T-helper 1 cell treated with Interleukin-12 subunit alpha and Interleukin-12 subunit beta and Interleukin-4 antibody, amounts not matched to agents 30 μg/mL and 1 μg/mL, for 36 hours (primary cell): ENCODE data around the gene ZNF579.

Experiments used
- H3K27ac Mint-ChIP-seq: one replicate; pipeline ENCODE4 v1.8.0; 2021; ENCODE audit warnings: mild to moderate bottlenecking, mixed read lengths
- H3K27me3 Mint-ChIP-seq: one replicate; pipeline ENCODE4 v1.8.0; 2021; ENCODE audit warnings: low read depth, mixed read lengths
- H3K36me3 Mint-ChIP-seq: one replicate; pipeline ENCODE4 v1.8.0; 2021; ENCODE audit warnings: low read depth, mixed read lengths
- H3K4me1 Mint-ChIP-seq: one replicate; pipeline ENCODE4 v1.8.0; 2021; ENCODE audit warnings: low read depth, mixed read lengths
- H3K4me3 Mint-ChIP-seq: one replicate; pipeline ENCODE4 v1.8.0; 2021; ENCODE audit warnings: mild to moderate bottlenecking, moderate library complexity, mixed read lengths
- H3K9me3 Mint-ChIP-seq: one replicate; pipeline ENCODE4 v1.8.0; 2021; ENCODE audit warnings: mixed read lengths

ZNF579 gene

DNA sequence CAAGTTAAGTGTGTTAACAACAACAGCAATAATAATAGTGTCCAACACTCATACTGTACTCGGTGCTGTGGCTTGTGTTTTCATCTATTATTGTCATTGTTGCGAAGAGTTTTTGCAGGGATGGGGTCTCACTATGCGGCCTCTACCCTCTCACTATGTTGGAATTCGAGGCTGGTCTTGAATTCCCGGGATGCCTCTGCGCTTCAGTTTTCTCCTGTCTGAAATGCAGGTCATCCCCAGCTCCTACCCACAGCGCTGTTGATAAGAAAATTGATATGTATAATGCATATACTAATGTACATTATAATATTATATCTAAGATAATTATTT is 30.4 kb downstream of the ZNF579 start:
- no peak overlapping the region for H3K27ac Mint-ChIP-seq
- H3K4me1 Mint-ChIP-seq: peaks cover 3% of the 10 kb centered on the region
- peaks cover 10% of the 10 kb centered on the region for H3K27me3 Mint-ChIP-seq
- no peaks in the 10 kb centered on the region for H3K36me3 Mint-ChIP-seq
- no peaks in the 10 kb centered on the region for H3K9me3 Mint-ChIP-seq
- no peak overlapping the region for H3K4me3 Mint-ChIP-seq

DNA sequence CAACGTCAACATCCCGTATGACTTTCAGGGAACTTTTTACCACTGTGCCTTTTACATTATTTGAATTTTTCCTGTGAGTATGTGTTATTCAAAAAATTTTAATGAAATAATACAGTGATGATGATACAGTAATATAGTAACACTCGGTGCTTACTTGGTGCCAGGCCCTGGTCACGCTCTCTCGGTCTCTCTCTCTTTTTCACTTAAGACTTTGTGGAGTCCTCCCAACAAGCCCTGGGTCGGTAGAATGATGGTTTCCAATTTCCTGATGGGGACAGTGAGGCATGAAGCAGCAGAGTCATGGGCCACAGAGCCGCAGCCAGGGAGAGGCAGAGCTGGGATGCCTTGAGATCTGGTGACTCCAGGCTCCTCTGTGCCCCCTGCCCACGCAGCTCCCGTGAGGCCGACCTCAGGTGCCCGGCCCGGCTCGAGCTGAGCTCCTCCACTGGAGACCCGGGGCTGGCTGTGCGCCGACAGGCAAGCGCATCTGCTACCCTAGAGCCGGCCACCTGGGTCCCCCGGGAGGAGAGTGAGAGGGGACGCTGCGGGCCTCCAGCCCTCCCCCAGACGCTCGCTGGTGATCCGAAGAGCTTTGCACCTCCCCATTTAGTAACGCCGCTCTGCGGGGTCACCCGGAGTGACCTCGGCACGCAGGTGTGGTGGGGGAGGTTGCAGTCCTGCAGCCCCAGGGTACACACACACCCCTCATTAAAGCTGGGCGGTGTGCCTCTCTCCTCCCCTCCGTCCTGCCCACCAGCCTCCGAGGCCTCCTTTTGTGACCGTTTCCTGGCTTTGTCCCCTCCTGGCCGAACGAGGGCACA is 30.9 kb downstream of the ZNF579 start:
- H3K9me3 Mint-ChIP-seq: no peaks in the 10 kb centered on the region
- peaks cover 3% of the 10 kb centered on the region for H3K4me1 Mint-ChIP-seq
- H3K27ac Mint-ChIP-seq: no peak overlapping the region
- no peak overlapping the region for H3K4me3 Mint-ChIP-seq
- H3K27me3 Mint-ChIP-seq: peaks cover 10% of the 10 kb centered on the region
- no peaks in the 10 kb centered on the region for H3K36me3 Mint-ChIP-seq

DNA sequence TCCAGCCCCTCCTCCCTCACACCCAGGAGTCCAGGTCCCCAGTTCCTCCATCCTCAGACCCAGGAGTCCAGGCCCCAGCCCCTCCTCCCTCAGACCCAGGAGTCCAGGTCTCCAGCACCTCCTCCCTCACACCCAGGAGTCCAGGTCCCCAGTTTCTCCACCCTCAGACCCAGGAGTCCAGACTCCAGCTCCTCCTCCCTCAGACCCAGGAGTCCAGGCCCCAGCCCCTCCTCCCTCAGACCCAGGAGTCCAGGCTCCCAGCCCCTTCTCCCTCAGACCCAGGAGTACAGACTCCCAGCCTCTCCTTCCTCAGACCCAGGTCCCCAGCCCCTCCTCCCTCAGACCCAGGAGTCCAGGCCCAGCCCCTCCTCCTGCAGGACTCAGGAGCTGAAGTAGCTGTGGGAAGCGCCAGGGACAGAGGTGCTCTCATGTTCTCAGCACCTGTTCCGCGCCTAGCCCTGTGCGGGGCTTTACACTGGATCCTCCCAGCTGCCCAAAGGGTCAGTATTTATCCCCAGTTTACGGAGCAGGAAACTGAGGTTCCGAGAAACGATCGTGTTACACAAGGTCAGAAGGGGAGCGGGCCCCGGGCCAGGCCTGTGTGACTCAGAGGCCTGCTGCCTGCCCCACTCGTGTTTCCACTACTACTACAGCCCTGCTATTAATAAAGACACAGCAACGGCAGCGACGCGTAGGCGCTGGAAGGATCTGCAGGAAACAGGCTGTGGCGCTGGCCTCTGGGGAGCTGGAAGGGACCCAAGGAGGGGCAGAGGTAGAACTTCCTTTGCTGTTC is 33.6 kb downstream of the ZNF579 start:
- Mint-ChIP-seq H3K27me3 (peaks cover 10% of the 10 kb centered on the region), H3K4me1 (no peaks in the 10 kb centered on the region), H3K4me3 (no peak overlapping the region), H3K36me3 (no peaks in the 10 kb centered on the region), H3K9me3 (no peaks in the 10 kb centered on the region), H3K27ac (no peak overlapping the region)

DNA sequence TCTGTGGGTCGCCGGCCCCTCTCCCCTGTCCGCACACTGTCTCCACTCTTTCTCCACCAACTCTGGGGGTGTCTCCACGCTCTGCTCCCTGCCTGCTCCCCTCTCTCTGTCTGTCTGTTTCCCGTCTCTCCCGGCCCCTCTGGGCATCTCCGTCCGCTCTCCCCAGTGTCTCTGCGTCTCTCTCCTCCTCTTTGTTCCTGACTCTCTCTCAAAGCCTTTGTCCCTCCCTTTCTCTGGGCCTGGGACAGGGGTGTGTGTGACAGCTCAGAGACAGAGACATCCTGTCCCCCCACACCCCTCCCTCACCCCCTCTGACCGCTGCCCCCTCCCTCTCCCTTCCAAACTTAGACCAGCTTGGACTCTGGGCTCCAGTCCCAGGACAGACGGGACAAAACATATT is 34.6 kb downstream of the ZNF579 start:
- H3K36me3 Mint-ChIP-seq: no peaks in the 10 kb centered on the region

DNA sequence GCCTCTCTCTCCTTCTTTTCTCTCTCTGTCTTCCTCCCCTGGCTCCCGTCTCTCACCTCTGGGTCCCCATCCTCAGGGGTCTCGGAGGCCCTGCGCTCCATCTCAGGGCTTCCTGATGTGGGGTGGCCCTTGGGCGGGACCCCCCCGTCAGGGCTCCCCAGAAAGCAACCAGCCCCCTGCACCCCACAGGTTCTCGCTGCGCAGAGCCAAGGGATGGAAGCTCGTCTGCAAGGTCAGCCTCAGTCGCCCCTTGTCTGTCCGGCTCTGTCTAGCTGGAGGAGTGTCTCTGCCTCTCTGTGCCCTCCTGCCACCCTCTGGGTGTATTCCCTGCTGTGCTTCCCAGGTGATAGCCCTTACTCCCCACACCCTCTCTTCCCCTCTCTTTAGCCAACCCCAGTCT is 35.2 kb downstream of the ZNF579 start, which contains the start of gene SBK3:
TSS of gene SBK3 (minus strand) at position 101 of the 400 bp plus-strand sequence. CDS start at position 101, 0 bp downstream.
- Mint-ChIP-seq H3K4me3 (no peak within 1 kb of the TSS), H3K4me1 (no peaks in the 10 kb centered on the region), H3K9me3 (no peaks in the 10 kb centered on the region), H3K27me3 (peaks cover 10% of the 10 kb centered on the region), H3K27ac (no peak within 1 kb of the TSS), H3K36me3 (no peaks in the 10 kb centered on the region)

More for the DNA sequence above, 34.6 kb downstream of the ZNF579 start:
- H3K27me3 Mint-ChIP-seq: peaks cover 10% of the 10 kb centered on the region
- no peaks in the 10 kb centered on the region for H3K4me1 Mint-ChIP-seq
- no peaks in the 10 kb centered on the region for H3K9me3 Mint-ChIP-seq
- no peak overlapping the region for H3K4me3 Mint-ChIP-seq
- H3K27ac Mint-ChIP-seq: no peak overlapping the region

DNA sequence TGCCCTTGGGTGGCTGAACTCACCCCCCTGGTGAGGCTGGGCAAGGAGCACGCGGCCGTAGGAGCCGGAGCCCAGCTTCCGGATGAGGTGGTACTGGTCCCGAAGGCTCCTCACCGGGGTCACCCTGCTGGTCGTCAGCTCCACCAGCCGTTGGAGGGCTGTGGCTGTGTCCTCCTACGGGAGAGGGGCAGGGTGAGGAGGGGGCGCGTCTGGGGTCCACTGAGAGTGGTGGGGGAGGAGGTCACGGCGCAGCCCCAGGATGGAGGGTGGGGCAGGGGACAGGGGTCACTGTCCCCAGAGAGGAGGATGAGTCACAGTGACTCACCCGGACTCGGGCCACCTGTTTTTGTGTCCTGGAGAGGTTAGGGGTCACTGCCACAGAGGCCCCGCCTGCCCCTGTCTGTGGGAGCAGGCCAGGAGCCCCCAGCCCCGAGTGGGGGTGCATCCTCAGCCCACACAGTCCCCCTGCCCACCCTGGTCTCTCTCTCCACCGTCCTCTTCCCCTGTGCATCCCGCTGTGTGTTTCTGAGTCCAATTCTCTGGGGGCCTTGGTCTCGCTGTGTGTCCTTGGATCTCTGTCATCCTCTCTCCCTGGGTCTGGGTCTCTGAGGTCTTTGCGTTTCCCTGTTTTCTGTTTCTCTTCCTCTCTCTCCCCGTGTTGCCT is 35.7 kb downstream of the ZNF579 start:
- peaks cover 10% of the 10 kb centered on the region for H3K27me3 Mint-ChIP-seq
- no peak overlapping the region for H3K27ac Mint-ChIP-seq
- H3K36me3 Mint-ChIP-seq: no peaks in the 10 kb centered on the region
- no peaks in the 10 kb centered on the region for H3K9me3 Mint-ChIP-seq
- H3K4me3 Mint-ChIP-seq: no peak overlapping the region
- no peaks in the 10 kb centered on the region for H3K4me1 Mint-ChIP-seq

DNA sequence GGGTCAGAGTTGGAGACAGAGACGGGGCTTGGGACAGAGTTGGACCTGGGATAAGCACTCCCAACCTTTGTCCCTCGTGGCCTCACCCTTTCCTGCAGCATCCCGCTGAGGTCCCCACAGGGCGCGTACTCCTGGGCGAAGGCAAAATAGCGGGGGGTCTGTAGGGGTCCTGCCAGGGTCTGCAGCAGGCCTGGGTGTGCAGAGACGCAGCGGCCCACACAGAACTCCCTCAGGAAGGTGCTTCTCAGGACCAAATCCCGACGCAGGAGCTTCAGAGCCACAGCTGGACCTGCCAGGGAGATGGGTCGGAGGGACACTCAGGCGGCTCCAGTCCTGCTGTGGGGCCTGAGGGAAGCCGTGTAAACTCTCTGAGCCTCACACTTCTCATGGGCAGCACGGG is 36.6 kb downstream of the ZNF579 start:
- H3K27me3 Mint-ChIP-seq: peaks cover 10% of the 10 kb centered on the region
- no peaks in the 10 kb centered on the region for H3K4me1 Mint-ChIP-seq
- no peaks in the 10 kb centered on the region for H3K36me3 Mint-ChIP-seq
- H3K27ac Mint-ChIP-seq: no peak overlapping the region
- H3K4me3 Mint-ChIP-seq: no peak overlapping the region
- no peaks in the 10 kb centered on the region for H3K9me3 Mint-ChIP-seq

DNA sequence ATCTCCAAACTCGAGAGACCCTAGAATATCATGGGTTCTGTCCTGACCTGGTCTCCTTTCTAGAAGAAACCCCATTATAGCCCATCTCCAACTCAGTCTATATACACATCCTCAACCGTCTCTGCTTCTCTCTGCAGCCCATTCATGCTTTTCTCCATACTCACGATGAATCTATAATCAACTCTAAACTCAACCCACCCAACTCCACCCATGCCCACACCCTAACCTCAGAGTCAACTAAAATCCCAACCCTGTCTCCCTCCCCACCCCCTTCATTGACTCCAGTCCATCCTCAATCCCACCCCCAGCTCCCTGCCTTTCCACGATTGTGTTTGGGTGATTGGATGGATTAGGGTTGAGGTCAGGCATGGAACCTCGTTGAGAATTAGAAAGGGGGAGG is 37.1 kb downstream of the ZNF579 start:
- Mint-ChIP-seq H3K9me3 (no peaks in the 10 kb centered on the region), H3K4me1 (no peaks in the 10 kb centered on the region), H3K36me3 (no peaks in the 10 kb centered on the region), H3K4me3 (no peak overlapping the region), H3K27ac (no peak overlapping the region), H3K27me3 (peaks cover 10% of the 10 kb centered on the region)

DNA sequence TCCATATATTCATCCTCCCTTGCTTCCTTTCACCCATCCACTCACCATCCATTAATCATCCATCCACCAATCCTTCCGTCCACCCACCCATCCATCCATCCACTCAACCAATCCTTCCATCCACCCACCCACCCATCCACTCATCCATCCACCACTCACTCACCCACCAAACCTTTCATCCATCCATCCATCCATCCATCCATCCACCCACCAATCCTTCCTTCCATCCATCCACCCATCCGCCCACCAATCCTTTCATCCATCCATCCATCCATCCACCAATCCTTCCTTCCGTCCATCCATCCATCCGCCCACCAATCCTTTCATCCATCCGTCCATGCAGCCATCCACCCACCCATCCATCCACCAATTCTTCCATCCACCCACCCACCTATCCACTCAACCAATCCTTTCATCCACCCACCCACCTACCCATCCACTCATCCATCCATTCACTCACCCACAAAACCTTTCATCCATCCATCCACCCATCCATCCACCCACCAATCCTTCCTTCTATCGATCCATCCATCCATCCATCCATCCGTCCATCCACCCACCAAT is 38.3 kb downstream of the ZNF579 start:
- Mint-ChIP-seq H3K27ac (no peak overlapping the region), H3K9me3 (no peaks in the 10 kb centered on the region), H3K4me3 (no peak overlapping the region), H3K4me1 (no peaks in the 10 kb centered on the region), H3K36me3 (no peaks in the 10 kb centered on the region), H3K27me3 (peaks cover 2% of the 10 kb centered on the region)

DNA sequence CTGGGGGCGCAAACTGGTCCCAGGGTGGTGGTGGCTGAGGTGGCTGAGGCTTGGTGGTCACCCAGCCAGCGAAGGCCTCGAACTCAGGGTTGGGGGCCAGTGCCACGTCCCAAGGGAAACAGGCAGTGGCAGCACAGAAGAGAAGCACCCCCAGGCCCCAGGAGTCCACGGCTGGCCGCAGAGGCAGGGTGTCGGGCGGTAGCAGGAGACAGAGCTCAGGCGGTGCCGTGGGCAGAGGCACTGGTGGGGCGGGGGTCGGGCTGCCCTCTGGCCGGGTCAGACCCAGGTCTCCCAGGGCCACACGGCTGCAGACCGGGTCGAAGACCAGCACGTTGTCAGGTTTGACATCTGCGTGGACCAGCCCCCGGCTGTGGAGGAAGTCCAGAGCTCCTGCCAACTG is 39.6 kb downstream of the ZNF579 start:
- Mint-ChIP-seq H3K36me3 (no peaks in the 10 kb centered on the region), H3K4me3 (no peak overlapping the region), H3K27me3 (no peaks in the 10 kb centered on the region), H3K27ac (no peak overlapping the region), H3K4me1 (no peaks in the 10 kb centered on the region), H3K9me3 (no peaks in the 10 kb centered on the region)

DNA sequence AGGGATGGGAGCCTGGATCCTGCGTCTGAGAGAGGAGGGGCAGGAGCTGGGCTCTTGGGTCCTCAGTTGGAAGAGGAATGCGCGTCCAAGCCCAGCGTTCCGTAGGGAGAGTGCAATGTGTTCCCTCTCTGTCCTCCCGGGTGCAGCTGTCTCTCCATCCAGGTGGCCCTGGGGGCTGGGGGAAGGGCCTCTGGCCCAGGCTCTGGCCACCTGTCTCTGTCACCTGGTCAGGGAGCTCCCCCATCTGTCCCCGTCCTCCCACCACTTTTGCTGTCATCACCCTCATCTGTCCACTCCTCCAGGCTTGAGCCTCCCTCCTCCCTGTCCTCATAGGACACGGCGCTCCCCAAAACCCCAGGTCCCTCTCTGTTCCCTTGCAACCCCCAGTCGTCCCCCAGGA is 40.0 kb downstream of the ZNF579 start:
- H3K27me3 Mint-ChIP-seq: no peaks in the 10 kb centered on the region
- H3K4me3 Mint-ChIP-seq: no peak overlapping the region
- no peaks in the 10 kb centered on the region for H3K36me3 Mint-ChIP-seq
- no peak overlapping the region for H3K27ac Mint-ChIP-seq
- H3K9me3 Mint-ChIP-seq: no peaks in the 10 kb centered on the region
- no peaks in the 10 kb centered on the region for H3K4me1 Mint-ChIP-seq

DNA sequence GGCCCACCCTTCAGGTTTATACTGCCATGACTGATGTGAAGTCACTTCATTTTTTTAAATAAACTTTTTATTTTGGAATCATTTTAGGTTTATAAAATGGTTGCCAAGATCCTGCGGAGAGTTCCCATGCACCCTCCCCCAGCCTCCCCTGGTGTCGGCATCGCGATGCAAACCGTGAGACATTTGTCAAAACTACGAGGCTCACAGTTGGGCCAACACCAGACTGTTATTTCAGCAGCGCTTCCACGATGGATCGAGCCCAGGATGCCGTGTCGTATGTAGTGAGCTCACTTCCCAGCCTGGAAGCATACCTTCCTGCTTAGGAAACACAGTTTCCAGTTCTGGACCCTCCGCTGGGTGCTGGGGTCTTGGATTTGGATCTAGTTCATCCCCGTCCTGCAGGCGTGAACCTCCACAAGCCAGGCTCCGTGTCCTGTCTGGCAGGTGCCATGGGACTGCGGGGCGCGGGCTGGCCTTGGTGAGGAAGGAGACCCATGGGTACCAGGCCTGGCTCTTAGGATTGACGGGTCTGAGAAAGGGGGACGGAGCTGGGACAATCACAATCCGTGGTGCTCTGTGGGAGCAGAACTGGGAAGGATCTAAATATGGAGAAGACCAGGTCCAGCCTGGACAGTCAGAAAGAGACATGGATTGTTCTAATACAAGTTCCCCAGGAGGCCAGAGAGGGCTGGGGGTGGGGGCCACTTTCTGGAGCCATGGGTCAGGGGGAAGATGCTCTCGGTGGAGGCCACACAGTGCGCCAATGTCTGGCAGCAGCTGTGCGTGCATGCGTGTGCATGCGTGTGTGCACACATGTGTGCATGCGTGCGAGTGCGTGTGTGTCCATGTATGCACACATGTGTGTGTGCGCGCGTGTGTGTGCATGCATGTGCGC is 41.3 kb downstream of the ZNF579 start:
- Mint-ChIP-seq H3K4me1 (no peaks in the 10 kb centered on the region), H3K27ac (no peak overlapping the region), H3K27me3 (no peaks in the 10 kb centered on the region), H3K36me3 (no peaks in the 10 kb centered on the region), H3K9me3 (no peaks in the 10 kb centered on the region), H3K4me3 (no peak overlapping the region)

DNA sequence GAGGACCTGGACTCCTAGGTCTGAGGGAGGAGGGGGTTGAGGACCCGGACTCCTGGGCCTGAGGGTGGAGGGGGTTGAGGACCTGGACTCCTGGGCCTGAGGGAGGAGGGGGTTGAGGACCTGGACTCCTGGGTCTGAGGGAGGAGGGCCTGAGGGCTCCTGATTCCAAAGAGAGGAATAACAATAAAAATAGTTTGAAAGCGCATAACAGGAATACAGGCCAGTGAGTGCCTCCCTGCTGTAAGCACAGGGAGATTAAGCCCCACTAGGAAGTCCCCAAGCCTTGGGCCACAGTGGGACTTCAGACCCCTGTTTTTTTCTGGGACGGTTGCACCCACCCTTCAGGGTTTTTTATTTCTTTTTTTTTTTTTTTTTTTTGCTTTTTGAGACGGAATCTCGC is 42.5 kb downstream of the ZNF579 start:
- Mint-ChIP-seq H3K27me3 (no peaks in the 10 kb centered on the region), H3K36me3 (no peaks in the 10 kb centered on the region), H3K27ac (no peak overlapping the region), H3K4me1 (no peaks in the 10 kb centered on the region), H3K4me3 (no peak overlapping the region), H3K9me3 (no peaks in the 10 kb centered on the region)

DNA sequence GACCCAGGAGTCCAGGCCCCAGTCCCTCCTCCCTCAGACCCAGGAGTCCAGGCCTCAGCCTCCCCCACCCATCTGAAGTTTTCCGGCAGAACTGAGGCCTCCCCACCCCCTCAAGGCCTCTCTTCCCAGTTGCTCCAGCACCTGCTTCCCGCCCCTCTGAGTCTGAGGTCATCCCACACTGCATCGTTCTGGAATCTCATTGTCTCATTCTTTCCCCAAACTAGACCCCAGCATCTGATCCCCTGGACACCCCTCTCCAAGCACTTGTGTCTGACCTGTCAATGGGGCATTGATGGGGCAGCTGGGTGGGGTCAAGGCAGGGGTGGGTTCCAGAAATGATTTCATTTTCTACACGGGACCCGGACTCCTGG is 42.9 kb downstream of the ZNF579 start:
- Mint-ChIP-seq H3K27me3 (no peaks in the 10 kb centered on the region), H3K4me1 (no peaks in the 10 kb centered on the region), H3K27ac (no peak overlapping the region), H3K4me3 (no peak overlapping the region), H3K36me3 (no peaks in the 10 kb centered on the region), H3K9me3 (no peaks in the 10 kb centered on the region)
